Measurements from ENCODE around the gene LILRB5. TPM values are rescaled to one million over a fixed set of nuclear protein-coding genes. Genes with fewer than 3 reads are reported as not detected.
"Not testable (repeated sequence)": the region's sequence is repeated elsewhere in the genome, so short reads cannot be mapped to it uniquely, and the experiment has no call there.

The LILRB5 gene
- total and polyA plus RNA-seq, 8 donors, result 0.23 to 3.1 (median 1.1) TPM

GRCh38 chr19:54298357-54299125 lies 41.5 kb upstream of the LILRB5 start:
- H3K4me1 ChIP-seq, result no peaks in the 10 kb centered on the region
- H3K36me3 ChIP-seq, result no peaks in the 10 kb centered on the region
- TF ChIP-seq CTCF (IDR thresholded peaks at IDR 0.05), result no peak
- intact Hi-C loops (cut with DNase I), result no loop called here
- no peak overlapping the region for H3K4me3 ChIP-seq
- no peak overlapping the region for H3K27ac ChIP-seq
- 25 to 43% methylated on average over 4 of the region's 4 CpGs for WGBS, 2 donors
- ATAC-seq, result no peak
- no peaks in the 10 kb centered on the region for H3K27me3 ChIP-seq
- no peak for DNase-seq
- FAIRE-seq, result no peak
- no peaks in the 10 kb centered on the region for H3K9me3 ChIP-seq

- DNase-seq (no peak), ATAC-seq (peak in 1 of 4 donors; percentile 22), FAIRE-seq (no peak)
- H3K4me3 ChIP-seq, result no peak overlapping the region
- H3K9me3 ChIP-seq, result no peaks in the 10 kb centered on the region
- no peak overlapping the region for H3K27ac ChIP-seq
- 21 to 32% methylated on average over 7 of the region's 7 CpGs for WGBS, 2 donors
- H3K27me3 ChIP-seq, result no peaks in the 10 kb centered on the region
- no peaks in the 10 kb centered on the region for H3K36me3 ChIP-seq
- intact Hi-C loops (cut with DNase I), result loop anchor here in 1 of 3 donors (2.0 kb wide), 1 partner anchor 279 kb away; no protein-coding TSS in a partner anchor
- H3K4me1 ChIP-seq, result no peaks in the 10 kb centered on the region
- TF ChIP-seq CTCF (IDR thresholded peaks at IDR 0.05), result no peak
These were observed 40.8 kb upstream of the LILRB5 start for GRCh38 chr19:54297759-54298305.

DNA sequence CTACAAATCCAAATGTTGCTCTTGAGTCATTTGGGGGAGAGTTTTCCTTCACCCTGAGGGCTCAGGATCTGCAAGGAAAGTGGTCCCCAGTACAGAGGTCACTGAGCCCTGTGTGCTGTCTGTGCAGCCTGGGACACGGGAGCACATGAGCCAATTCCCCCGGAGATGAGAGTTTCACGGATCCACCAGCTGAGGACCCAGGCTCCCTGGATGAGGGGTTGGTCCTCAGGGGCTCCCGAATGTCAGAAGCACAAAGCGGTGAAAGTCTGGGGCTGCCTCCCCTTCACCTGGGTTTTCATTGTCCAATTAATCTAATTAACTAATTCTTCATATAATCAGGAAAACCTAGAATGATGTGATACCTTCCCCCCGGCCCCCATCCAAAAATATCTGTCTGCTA lies 37.5 kb upstream of the LILRB5 start:
- 68 to 69% methylated on average over 6 of the region's 6 CpGs for WGBS, 2 donors
- intact Hi-C loops (cut with DNase I), result no loop called here
- H3K27me3 ChIP-seq, result peaks cover 0 to 3% (median 0%) of the 10 kb centered on the region in 4 donors
- no peaks in the 10 kb centered on the region for H3K9me3 ChIP-seq
- H3K27ac ChIP-seq, result no peak overlapping the region
- ATAC-seq (no peak), FAIRE-seq (no peak), DNase-seq (no peak)
- no peak overlapping the region for H3K4me3 ChIP-seq
- H3K36me3 ChIP-seq, result no peaks in the 10 kb centered on the region
- TF ChIP-seq CTCF (IDR thresholded peaks at IDR 0.05), result no peak
- H3K4me1 ChIP-seq, result no peaks in the 10 kb centered on the region

- intact Hi-C loops (cut with DNase I); ATAC-seq; H3K4me3 ChIP-seq; H3K36me3 ChIP-seq; H3K27ac ChIP-seq; H3K27me3 ChIP-seq; FAIRE-seq; H3K4me1 ChIP-seq; H3K9me3 ChIP-seq; DNase-seq: not testable (repeated sequence)
- 45 to 59% methylated on average over 8 of the region's 8 CpGs for WGBS, 2 donors
These were observed 32.1 kb upstream of the LILRB5 start for GRCh38 chr19:54289160-54289559.

GRCh38 chr19:54287456-54287855 lies 30.4 kb upstream of the LILRB5 start:
- no peak for FAIRE-seq
- 47 to 59% methylated on average over 4 of the region's 4 CpGs for WGBS, 2 donors
- TF ChIP-seq CTCF (IDR thresholded peaks at IDR 0.05), result no peak
- no peak overlapping the region for H3K4me3 ChIP-seq
- H3K4me1 ChIP-seq, result no peaks in the 10 kb centered on the region
- no peak for DNase-seq
- H3K27me3 ChIP-seq, result peaks cover 0 to 3% (median 0%) of the 10 kb centered on the region in 4 donors
- intact Hi-C loops (cut with DNase I), result no loop called here
- no peak overlapping the region for H3K27ac ChIP-seq
- no peak for ATAC-seq
- H3K9me3 ChIP-seq, result no peaks in the 10 kb centered on the region
- no peaks in the 10 kb centered on the region for H3K36me3 ChIP-seq

DNA sequence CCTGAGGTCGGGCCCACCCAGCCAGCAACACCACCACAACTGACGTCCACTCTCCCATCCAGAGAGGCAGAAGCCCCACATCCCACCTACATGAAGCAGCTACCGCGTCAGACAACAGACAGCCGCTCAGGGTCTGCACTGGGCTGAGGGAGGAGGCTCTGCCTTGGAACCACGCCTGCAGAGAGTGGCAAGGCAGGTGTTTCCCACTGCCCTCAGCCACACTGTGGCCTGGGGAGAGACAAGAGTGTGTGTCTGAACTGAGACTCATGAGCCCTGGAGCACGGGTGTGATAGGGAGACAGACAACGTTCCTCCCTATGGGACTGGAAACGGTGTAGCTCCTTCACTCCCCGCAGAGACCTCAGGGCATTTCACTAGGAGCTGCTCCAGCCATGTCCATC lies 29.2 kb upstream of the LILRB5 start:
- 45 to 51% methylated on average over 5 to 10 of the region's 10 CpGs for WGBS, 2 donors
- H3K4me3 ChIP-seq; DNase-seq; ATAC-seq; H3K27ac ChIP-seq; H3K4me1 ChIP-seq; H3K27me3 ChIP-seq; FAIRE-seq; intact Hi-C loops (cut with DNase I); H3K36me3 ChIP-seq; H3K9me3 ChIP-seq: not testable (repeated sequence)

DNA sequence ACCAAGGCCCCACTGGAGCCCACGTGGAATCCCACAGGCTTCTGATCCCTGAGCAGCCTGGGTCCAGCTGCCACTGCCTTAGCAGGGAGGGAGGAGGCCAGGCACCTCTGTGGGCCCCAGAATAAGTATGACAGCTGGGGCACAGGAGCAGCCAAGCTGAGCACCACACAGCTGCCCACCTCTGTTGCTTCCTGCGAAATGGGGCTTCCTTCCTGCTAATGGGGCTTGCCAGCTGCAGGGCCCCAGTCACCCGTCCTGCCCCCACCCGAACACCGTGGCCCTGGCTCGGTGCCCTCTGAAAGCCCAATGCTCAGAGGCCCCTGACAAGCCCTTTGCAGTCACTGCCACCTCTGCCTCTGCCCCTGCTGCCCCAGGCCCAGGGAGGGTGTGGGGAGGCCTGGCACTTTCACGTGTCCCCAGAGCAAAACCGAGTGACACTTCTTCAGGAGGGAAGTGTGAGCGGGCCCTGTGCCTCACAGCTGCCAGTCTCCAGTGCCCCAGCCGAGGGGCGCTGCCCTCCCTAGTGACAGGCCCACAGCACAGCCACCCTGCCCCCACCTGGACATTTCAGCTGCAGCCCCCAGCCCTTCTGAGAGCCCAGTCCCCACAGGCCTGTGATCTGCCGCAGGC lies 28.5 kb upstream of the LILRB5 start:
- ATAC-seq; H3K4me1 ChIP-seq; H3K27ac ChIP-seq; DNase-seq; H3K36me3 ChIP-seq; FAIRE-seq; H3K4me3 ChIP-seq; H3K27me3 ChIP-seq; intact Hi-C loops (cut with DNase I); H3K9me3 ChIP-seq: not testable (repeated sequence)
- 52 to 64% methylated on average over 7 to 11 of the region's 12 CpGs for WGBS, 2 donors
